ENCODE results near the gene TMEM203. TPM values are rescaled to one million over a fixed set of nuclear protein-coding genes. Genes with fewer than 3 reads are reported as not detected.

The TMEM203 gene
- polyA plus RNA-seq, 1 donor = 33.1 TPM

Other genes with a start within 250 kb of the TMEM203 start
- gene PTGDS, start 228.1 kb downstream of the TMEM203 start, polyA plus RNA-seq = 4.6 TPM
- gene LCNL1, start 222.7 kb downstream of the TMEM203 start, polyA plus RNA-seq = 0.09 TPM
- gene PAXX, start 213.2 kb downstream of the TMEM203 start, polyA plus RNA-seq = 38.9 TPM
- 3.6 TPM for gene CLIC3, start 209.1 kb downstream of the TMEM203 start, polyA plus RNA-seq
- gene ABCA2, start 177.4 kb downstream of the TMEM203 start, polyA plus RNA-seq = 25.3 TPM
- 0.69 TPM for gene FUT7, start 173.6 kb downstream of the TMEM203 start, polyA plus RNA-seq
- gene NPDC1, start 159.5 kb downstream of the TMEM203 start, polyA plus RNA-seq = 42.7 TPM
- gene ENTPD2, start 151.6 kb downstream of the TMEM203 start, polyA plus RNA-seq = 9.9 TPM
- gene SAPCD2, start 135.1 kb downstream of the TMEM203 start, polyA plus RNA-seq = 12.1 TPM
- gene UAP1L1, start 128.1 kb downstream of the TMEM203 start, polyA plus RNA-seq = 32.4 TPM
- 39.5 TPM for gene MAN1B1, start 118.7 kb downstream of the TMEM203 start, polyA plus RNA-seq
- 196 TPM for gene DPP7, start 90.9 kb downstream of the TMEM203 start, polyA plus RNA-seq
- gene GRIN1, start 66.5 kb downstream of the TMEM203 start, polyA plus RNA-seq = 2.6 TPM
- 12.0 TPM for gene LRRC26, start 35.6 kb downstream of the TMEM203 start, polyA plus RNA-seq
- gene TMEM210, start 33.6 kb downstream of the TMEM203 start, polyA plus RNA-seq = not detected
- 47.0 TPM for gene ANAPC2, start 17.1 kb downstream of the TMEM203 start, polyA plus RNA-seq
- 66.0 TPM for gene SSNA1, start 17.0 kb downstream of the TMEM203 start, polyA plus RNA-seq
- gene TPRN, start 4.9 kb downstream of the TMEM203 start, polyA plus RNA-seq = 32.1 TPM
- gene NDOR1, start 52 bp upstream of the TMEM203 start, polyA plus RNA-seq = 12.1 TPM
- 11.0 TPM for gene RNF208, start 16.6 kb upstream of the TMEM203 start, polyA plus RNA-seq
- gene CYSRT1, start 19.5 kb upstream of the TMEM203 start, polyA plus RNA-seq = 71.7 TPM
- 87.5 TPM for gene RNF224, start 21.9 kb upstream of the TMEM203 start, polyA plus RNA-seq
- gene SLC34A3, start 25.3 kb upstream of the TMEM203 start, polyA plus RNA-seq = 36.9 TPM
- 402 TPM for gene TUBB4B, start 35.6 kb upstream of the TMEM203 start, polyA plus RNA-seq
- gene STPG3, start 45.6 kb upstream of the TMEM203 start, polyA plus RNA-seq = 3.4 TPM
- 45.9 TPM for gene NELFB, start 49.7 kb upstream of the TMEM203 start, polyA plus RNA-seq
- gene TOR4A, start 72.1 kb upstream of the TMEM203 start, polyA plus RNA-seq = 18.4 TPM
- 32.4 TPM for gene NRARP, start 96.6 kb upstream of the TMEM203 start, polyA plus RNA-seq
- 36.5 TPM for gene EXD3, start 217.5 kb upstream of the TMEM203 start, polyA plus RNA-seq
- gene NOXA1, start 217.7 kb upstream of the TMEM203 start, polyA plus RNA-seq = 11.8 TPM
- gene ENTPD8, start 235.7 kb upstream of the TMEM203 start, polyA plus RNA-seq = 14.2 TPM